Skeletal muscle satellite cell (primary cell): ENCODE measurements around the gene ALG12.
A peak's percentile ranks its signal among the peaks of the same experiment; 100 is the strongest.

Experiments used
- H3K27me3 ChIP-seq: 2 replicates; pipeline ENCODE4 v1.7.0; 2013; ENCODE audit warnings: low read length; ENCODE audit not compliant: control insufficient read depth, insufficient read depth
- H3K36me3 ChIP-seq: 2 replicates; pipeline ENCODE4 v1.7.0; 2013; ENCODE audit warnings: mild to moderate bottlenecking, control low read depth, low read length; ENCODE audit not compliant: insufficient read depth
- H3K4me1 ChIP-seq: 2 replicates; pipeline ENCODE4 v1.7.0; 2013; ENCODE audit warnings: low read length; ENCODE audit not compliant: control insufficient read depth, insufficient read depth
- H3K4me2 ChIP-seq: 2 replicates; pipeline ENCODE4 v1.7.0; 2013; ENCODE audit warnings: mild to moderate bottlenecking, low read length
- H3K4me3 ChIP-seq: 2 replicates; pipeline ENCODE4 v1.7.0; 2013; ENCODE audit warnings: low read length
- H3K9ac ChIP-seq: 2 replicates; pipeline ENCODE4 v1.7.0; 2013; ENCODE audit warnings: mild to moderate bottlenecking, low read depth, low read length, moderate library complexity
- H3K9me3 ChIP-seq: replicated peaks from 2 replicates; pipeline ENCODE4 v1.7.0; 2013; ENCODE audit warnings: mild to moderate bottlenecking, control low read depth, low read length

Gene ALG12

GRCh38 chr22:49922926-49923325 is 4.7 kb upstream of the ALG12 start:
- Histone ChIP-seq H3K9me3 (no peaks in the 10 kb centered on the region), H3K4me1 (peaks cover 9% of the 10 kb centered on the region), H3K27me3 (no peaks in the 10 kb centered on the region), H3K4me2 (no peak overlapping the region), H3K9ac (no peak overlapping the region), H3K4me3 (no peak overlapping the region), H3K36me3 (peaks cover 21% of the 10 kb centered on the region)

DNA sequence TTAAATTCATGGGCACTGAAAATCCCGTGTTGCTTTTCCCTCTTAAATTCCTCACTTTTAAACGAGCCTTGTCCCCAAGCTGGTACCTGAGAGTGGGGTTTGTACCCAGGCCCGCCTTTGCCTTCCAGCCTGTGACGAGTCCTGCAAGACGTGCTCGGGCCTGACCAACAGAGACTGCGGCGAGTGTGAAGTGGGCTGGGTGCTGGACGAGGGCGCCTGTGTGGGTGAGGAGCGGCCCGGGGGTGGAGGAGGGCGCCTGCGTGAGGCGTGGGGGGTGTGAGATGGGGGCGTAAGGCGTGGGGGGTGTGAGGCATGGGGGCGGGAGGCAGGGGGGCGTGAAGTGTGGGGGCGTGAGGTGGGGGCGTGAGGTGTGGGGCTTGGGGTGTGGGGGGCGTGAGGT is 4.2 kb upstream of the ALG12 start:
- Histone ChIP-seq H3K27me3 (no peaks in the 10 kb centered on the region), H3K9me3 (no peaks in the 10 kb centered on the region), H3K36me3 (peaks cover 20% of the 10 kb centered on the region), H3K4me2 (no peak overlapping the region), H3K4me1 (peaks cover 12% of the 10 kb centered on the region), H3K9ac (no peak overlapping the region), H3K4me3 (no peak overlapping the region)

GRCh38 chr22:49921508-49922278 is 3.5 kb upstream of the ALG12 start:
- Histone ChIP-seq H3K4me2 (no peak overlapping the region), H3K9me3 (no peaks in the 10 kb centered on the region), H3K4me1 (peaks cover 16% of the 10 kb centered on the region), H3K36me3 (peaks cover 17% of the 10 kb centered on the region), H3K4me3 (no peak overlapping the region), H3K9ac (no peak overlapping the region), H3K27me3 (no peaks in the 10 kb centered on the region)

DNA sequence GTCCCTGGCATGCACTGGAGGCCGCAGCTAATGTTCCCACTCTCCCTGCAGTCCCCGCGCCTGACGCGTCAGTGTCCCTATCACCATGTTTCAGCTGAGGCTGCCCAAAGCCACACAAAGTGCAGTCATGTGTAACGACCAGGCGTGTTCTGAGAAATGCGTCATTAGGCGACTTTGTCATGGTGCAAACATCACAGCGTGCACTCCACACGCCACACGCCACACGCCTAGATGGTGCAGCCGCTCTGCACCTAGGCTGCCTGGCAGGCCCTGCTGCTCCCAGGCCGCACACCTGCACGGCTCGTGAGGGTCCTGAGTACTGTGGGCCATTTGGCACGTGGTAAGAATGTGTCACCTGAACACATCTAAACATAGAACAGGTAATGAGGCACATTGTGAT is 2.6 kb upstream of the ALG12 start:
- Histone ChIP-seq H3K36me3 (peaks cover 17% of the 10 kb centered on the region), H3K27me3 (no peaks in the 10 kb centered on the region), H3K4me1 (peaks cover 16% of the 10 kb centered on the region), H3K4me3 (no peak overlapping the region), H3K4me2 (no peak overlapping the region), H3K9ac (no peak overlapping the region), H3K9me3 (no peaks in the 10 kb centered on the region)

DNA sequence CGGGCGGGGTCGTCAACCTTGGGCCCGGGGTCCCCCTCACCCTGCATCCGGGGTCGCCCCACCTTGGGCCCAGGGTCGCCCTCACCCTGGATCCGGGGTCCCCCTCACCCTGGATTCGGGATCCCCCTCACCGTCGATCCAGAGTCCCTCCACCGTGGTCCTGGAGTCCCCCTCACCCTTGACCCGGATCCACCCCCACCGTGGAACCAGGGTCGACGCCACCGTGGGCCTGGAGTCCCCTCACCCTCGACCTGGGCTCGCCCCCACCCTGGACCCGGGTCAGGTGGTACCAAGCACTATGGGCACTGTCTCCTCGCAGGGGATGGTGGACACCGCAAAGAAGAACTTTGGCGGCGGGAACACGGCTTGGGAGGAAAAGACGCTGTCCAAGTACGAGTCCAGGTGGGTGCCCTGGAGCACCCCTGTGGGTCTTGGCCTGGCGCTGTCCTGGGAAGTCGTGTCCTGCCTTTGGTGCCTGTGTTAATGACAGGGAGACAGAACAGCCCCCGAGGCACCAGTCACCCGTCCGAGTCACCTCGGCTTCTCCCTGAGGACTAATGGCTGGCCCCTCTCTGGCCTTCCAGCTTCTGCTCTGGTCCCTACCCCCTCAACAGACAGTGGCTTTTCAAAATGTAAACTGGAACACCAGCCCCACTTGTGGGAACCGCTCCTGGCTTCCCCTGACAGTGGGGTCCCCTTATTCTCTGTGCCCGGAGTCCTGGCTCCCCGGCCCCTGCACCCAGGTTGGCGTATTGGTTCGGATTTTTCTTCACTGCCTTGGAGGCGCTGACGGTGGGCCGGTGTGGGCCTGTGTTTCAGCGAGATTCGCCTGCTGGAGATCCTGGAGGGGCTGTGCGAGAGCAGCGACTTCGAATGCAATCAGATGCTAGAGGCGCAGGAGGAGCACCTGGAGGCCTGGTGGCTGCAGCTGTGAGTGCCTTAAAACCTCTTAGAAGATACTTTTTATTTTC is 958 bp upstream of the ALG12 start:
- Histone ChIP-seq H3K36me3 (peaks cover 10% of the 10 kb centered on the region), H3K4me2 (peak overlapping the region; percentile 98), H3K4me1 (peaks cover 16% of the 10 kb centered on the region), H3K9me3 (no peaks in the 10 kb centered on the region), H3K4me3 (peak overlapping the region; percentile 83), H3K27me3 (no peaks in the 10 kb centered on the region), H3K9ac (peak overlapping the region; percentile 86)

DNA sequence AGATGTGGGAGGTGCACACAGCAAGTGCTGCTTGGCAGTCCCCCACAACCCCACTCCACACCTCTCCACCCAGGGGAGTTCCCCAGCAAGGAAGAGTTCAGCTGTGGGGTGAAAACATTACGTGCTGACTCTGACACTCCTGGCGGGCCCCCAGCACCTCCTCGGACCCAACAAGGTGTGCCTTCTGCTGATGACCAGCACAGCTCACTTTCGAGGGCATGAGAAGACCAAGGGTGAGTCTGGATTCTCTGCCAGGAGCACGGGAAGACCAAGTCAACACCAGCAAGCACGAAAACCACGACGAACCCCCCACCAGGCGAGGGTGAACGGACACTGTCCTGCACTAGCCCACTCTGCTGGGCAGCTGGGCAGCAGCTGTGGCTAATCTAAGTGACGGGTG is 1.4 kb downstream of the ALG12 start:
- peak overlapping the region; percentile 84 for H3K4me3 ChIP-seq
- no peak overlapping the region for H3K9ac ChIP-seq
- peaks cover 16% of the 10 kb centered on the region for H3K4me1 ChIP-seq
- peak overlapping the region; percentile 90 for H3K4me2 ChIP-seq
- H3K9me3 ChIP-seq, result no peaks in the 10 kb centered on the region
- no peaks in the 10 kb centered on the region for H3K27me3 ChIP-seq
- peaks cover 18% of the 10 kb centered on the region for H3K36me3 ChIP-seq

- H3K4me2 ChIP-seq, result no peak overlapping the region
- H3K9me3 ChIP-seq, result no peaks in the 10 kb centered on the region
- no peak overlapping the region for H3K9ac ChIP-seq
- peaks cover 16% of the 10 kb centered on the region for H3K36me3 ChIP-seq
- H3K4me1 ChIP-seq, result peaks cover 16% of the 10 kb centered on the region
- no peaks in the 10 kb centered on the region for H3K27me3 ChIP-seq
- H3K4me3 ChIP-seq, result no peak overlapping the region
Observed at GRCh38 chr22:49915610-49916009, 2.6 kb downstream of the ALG12 start.

DNA sequence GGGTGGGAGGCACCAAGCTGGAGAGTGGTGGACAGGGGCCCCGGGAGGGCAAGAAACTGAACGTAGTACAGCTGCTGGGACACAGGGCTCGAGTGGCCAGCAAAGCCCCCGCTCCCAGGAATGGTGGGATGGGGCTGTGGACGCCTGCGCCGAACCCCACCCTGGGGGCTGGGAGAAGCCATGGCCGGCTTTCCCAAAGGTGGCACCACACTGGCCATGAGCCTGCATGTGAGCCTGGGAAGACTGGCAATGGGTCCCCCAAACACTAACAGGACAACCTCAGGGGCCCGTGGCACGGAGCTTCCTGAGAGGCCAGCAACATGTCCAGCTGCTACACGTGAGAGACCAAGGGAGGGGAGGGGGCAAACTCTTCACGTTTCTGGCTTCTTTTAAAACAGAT is 4.0 kb downstream of the ALG12 start:
- H3K4me2 ChIP-seq, result no peak overlapping the region
- peaks cover 12% of the 10 kb centered on the region for H3K4me1 ChIP-seq
- no peaks in the 10 kb centered on the region for H3K27me3 ChIP-seq
- H3K9ac ChIP-seq, result no peak overlapping the region
- no peak overlapping the region for H3K4me3 ChIP-seq
- H3K9me3 ChIP-seq, result no peaks in the 10 kb centered on the region
- peaks cover 11% of the 10 kb centered on the region for H3K36me3 ChIP-seq

DNA sequence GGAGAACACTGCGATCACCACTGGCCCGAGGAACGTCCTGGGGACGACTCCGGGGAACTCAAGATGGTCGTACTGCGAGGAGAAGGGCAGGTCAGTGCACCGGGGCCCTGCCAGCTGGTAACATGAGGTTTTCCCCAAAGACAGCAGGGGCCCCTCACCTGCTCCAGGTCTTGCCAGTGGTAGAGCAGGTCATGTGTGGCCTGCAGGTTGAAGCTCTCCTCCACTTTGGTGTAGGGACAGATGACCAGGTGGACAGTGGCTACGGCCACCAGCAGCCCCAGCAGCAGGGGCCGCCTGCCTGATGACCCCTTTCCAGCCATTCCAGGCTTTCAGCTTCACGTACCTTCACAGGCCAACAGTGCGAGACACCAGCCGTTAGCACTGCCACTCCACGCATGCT is 4.8 kb downstream of the ALG12 start:
- Histone ChIP-seq H3K36me3 (peaks cover 11% of the 10 kb centered on the region), H3K9me3 (no peaks in the 10 kb centered on the region), H3K9ac (no peak overlapping the region), H3K4me1 (peaks cover 7% of the 10 kb centered on the region), H3K27me3 (no peaks in the 10 kb centered on the region), H3K4me3 (no peak overlapping the region), H3K4me2 (no peak overlapping the region)

DNA sequence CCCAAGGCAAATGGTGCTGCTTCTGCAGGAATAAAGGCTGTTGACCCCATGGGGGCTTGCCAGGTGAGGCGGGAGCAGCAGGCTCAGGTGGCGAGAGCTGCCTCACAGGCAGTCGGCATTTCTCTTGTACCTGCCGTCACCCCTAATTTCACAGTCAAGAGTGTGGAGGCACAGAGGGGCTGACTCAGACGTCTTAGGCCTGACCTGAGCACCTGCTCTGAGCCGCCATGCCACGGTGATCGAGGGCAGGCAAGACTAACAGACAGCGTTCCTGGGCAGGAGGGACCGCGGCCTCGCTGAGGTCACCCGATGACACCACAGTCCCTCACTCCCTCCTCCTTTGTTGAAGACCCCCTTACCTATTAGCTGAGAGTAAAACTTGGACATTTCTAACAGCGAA is 5.2 kb downstream of the ALG12 start:
- no peak overlapping the region for H3K4me2 ChIP-seq
- no peak overlapping the region for H3K9ac ChIP-seq
- H3K27me3 ChIP-seq, result no peaks in the 10 kb centered on the region
- peaks cover 11% of the 10 kb centered on the region for H3K36me3 ChIP-seq
- H3K9me3 ChIP-seq, result no peaks in the 10 kb centered on the region
- no peak overlapping the region for H3K4me3 ChIP-seq
- H3K4me1 ChIP-seq, result peaks cover 7% of the 10 kb centered on the region

DNA sequence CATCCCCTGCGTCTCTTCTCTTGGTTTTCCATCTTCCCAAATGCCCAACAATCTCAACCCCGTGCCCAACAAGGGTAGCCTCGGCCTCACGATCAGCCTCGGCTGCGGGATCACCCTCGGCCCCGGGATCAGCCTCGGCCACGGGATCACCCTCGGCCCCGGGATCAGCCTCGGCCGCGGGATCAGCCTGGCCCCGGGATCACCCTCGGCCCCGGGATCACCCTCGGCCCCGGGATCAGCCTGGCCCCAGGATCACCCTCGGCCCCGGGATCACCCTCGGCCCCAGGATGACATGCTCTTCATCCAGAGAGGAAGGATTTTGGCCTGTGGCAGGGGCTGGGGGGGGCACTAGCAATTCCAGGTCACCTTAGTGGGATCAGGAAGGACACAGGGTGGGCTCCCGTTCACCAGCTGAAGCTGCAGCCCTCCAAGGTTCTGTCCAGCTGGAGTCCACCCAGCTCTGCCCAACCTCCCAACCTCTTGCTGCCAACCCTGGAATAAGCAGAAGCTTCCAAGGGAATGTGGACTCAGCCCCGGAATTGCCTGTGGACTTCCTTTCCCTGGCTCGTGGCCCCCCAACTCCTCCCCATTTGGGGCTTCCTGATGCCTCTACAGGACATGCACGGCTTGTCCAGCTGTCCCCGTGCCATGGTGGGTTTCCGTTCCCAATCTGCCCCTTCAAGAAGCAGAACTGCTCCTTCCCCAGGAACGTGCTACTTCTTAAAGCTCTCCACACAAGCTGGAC is 6.2 kb downstream of the ALG12 start:
- Histone ChIP-seq H3K27me3 (no peaks in the 10 kb centered on the region), H3K4me3 (no peak overlapping the region), H3K4me1 (peaks cover under 1% of the 10 kb centered on the region), H3K4me2 (no peak overlapping the region), H3K36me3 (peaks cover 11% of the 10 kb centered on the region), H3K9me3 (no peaks in the 10 kb centered on the region), H3K9ac (no peak overlapping the region)
